Measurements from ENCODE around the gene MAP3K13.

DNA sequence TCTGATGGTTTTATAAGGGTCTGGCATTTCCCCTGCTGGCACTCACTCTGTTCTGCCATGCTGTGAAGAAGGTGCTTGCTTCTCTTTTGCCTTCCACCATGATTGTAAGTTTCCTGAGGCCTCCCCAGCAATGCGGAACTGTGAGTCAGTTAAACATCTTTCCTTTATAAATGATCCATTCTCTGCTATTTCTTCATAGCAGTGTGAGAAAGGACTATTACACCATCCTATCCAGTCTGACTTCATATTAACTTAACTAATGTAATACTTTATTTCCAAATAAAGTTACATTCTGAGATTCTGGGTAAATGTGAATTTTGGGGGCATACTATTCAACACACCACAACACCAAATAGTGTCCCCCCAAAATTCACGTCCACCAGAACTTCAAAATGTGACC is 22.2 kb upstream of the MAP3K13 start:
- TF ChIP-seq BHLHE40 (IDR thresholded peaks at IDR 0.05; ENCODE audit: borderline replicate concordance) (no peak), FOXA1 (IDR thresholded peaks at IDR 0.05) (no peak), ARNT (IDR thresholded peaks at IDR 0.05) (no peak), CTBP1 (IDR thresholded peaks at IDR 0.05; ENCODE audit: borderline replicate concordance) (no peak), FOXM1 (IDR thresholded peaks at IDR 0.05; ENCODE audit: borderline replicate concordance) (no peak), HDGF (IDR thresholded peaks at IDR 0.05; ENCODE audit: borderline replicate concordance) (no peak), SP1 (IDR thresholded peaks at IDR 0.05) (no peak)

All from HEK293T (cell line).